ENCODE data around the gene CBX2. TPM values are rescaled to one million over a fixed set of nuclear protein-coding genes. Genes with fewer than 3 reads are reported as not detected.

The CBX2 gene
- total RNA-seq, 1 experiment from 2014 or later: 79.4 TPM

GRCh38 chr17:79813297-79814126 is 35.6 kb downstream of the CBX2 start:
- Histone ChIP-seq H3K9me3 (ENCODE audit: control insufficient read depth, low read depth, low read length) (no peaks in the 10 kb centered on the region), H2AK5ac (ENCODE audit: insufficient read length, low read length) (no peak overlapping the region), H3K18ac (ENCODE audit: insufficient read length, low read depth, low read length) (no peak overlapping the region), H3K23ac (ENCODE audit: insufficient read length, low read depth, low read length) (no peak overlapping the region), H4K5ac (ENCODE audit: insufficient read length, low read depth, low read length) (no peak overlapping the region), H2BK20ac (ENCODE audit: low read depth, low read length, poor library complexity, severe bottlenecking) (no peak overlapping the region), H3K27me3 (ENCODE audit: insufficient read depth, low read length) (peaks cover 81% of the 10 kb centered on the region), H2BK12ac (ENCODE audit: insufficient read length, low read depth, low read length) (no peak overlapping the region), H3K4ac (ENCODE audit: low read depth, low read length) (no peak overlapping the region; the same call in 1 of the 2 replicates), H4K91ac (ENCODE audit: insufficient read length, low read depth, low read length) (no peak overlapping the region), H3T11ph (ENCODE audit: low read length) (no peak overlapping the region), H3K4me1 (ENCODE audit: insufficient read depth, low read length) (no peaks in the 10 kb centered on the region), H2BK5ac (ENCODE audit: insufficient read length, low read length) (no peak overlapping the region), H3K14ac (ENCODE audit: insufficient read depth, low read length) (no peak overlapping the region), H3K79me1 (ENCODE audit: insufficient read depth, low read depth, low read length, poor library complexity, severe bottlenecking) (no peaks in the 10 kb centered on the region), H3K9ac (ENCODE audit: extremely low read depth, insufficient read length, low read length) (no peak overlapping the region), H3K27ac (ENCODE audit: insufficient read length, low read depth, low read length) (no peak overlapping the region), H3K23me2 (ENCODE audit: insufficient read length, low read depth, low read length, poor library complexity, severe bottlenecking) (peaks cover 5% of the 10 kb centered on the region), H4K8ac (replicated peaks; ENCODE audit: insufficient read length, low read depth, low read length) (no peak overlapping the region), H3K4me2 (ENCODE audit: insufficient read depth, insufficient read length, low read length) (no peak overlapping the region), H3K56ac (ENCODE audit: insufficient read length, low read depth, low read length) (no peak overlapping the region), H2BK15ac (ENCODE audit: low read depth, low read length) (no peak overlapping the region), H4K20me1 (ENCODE audit: control insufficient read depth, insufficient read depth, insufficient read length) (no peaks in the 10 kb centered on the region), H2BK120ac (ENCODE audit: low read depth, low read length, poor library complexity, severe bottlenecking) (no peak overlapping the region), H2AFZ (ENCODE audit: low read length) (no peak overlapping the region), H3K79me2 (ENCODE audit: insufficient read depth, low read length) (no peaks in the 10 kb centered on the region)
- peaks cover 91% of the 10 kb centered on the region for H3K27me3 Mint-ChIP-seq (ENCODE audit: low read depth)
- WGBS (ENCODE audit: extremely low coverage, insufficient read length, low lambda C conversion rate): no CpG with 5 or more reads among the region's 89 CpGs
- peak; percentile 50 for DNase-seq
- no peak for TF ChIP-seq CTCF (conservative IDR thresholded peaks at IDR 0.05)
- no peaks in the 10 kb centered on the region; a peak in 1 of 7 replicates for H3K36me3 Mint-ChIP-seq (ENCODE audit: insufficient read depth in 1 of 3, low read depth in 3 of 3)
- H3K27ac Mint-ChIP-seq: no peak overlapping the region
- peaks cover 0 to 9% of the 10 kb centered on the region in 2 experiments; a peak in 1 of 5 replicates for H3K9me3 Mint-ChIP-seq
- peak overlapping the region; percentile 33 to 66; a peak in 2 of 5 replicates for H3K4me3 Mint-ChIP-seq
- peaks cover 31 to 36% of the 10 kb centered on the region in 2 experiments for H3K4me1 Mint-ChIP-seq
